Astrocyte of the spinal cord (primary cell): ENCODE measurements around the gene SLC22A15.
A peak's percentile ranks its signal among the peaks of the same experiment; 100 is the strongest.

ENCODE experiments used
- DNase-seq: peaks from one replicate; pipeline ENCODE4 v3.0.0; 2011; ENCODE audit warnings: low read depth, low spot score
- H3K4me3 ChIP-seq: 2 replicates; pipeline ENCODE4 v1.5.1; 2011; ENCODE audit warnings: low read depth, mild to moderate bottlenecking, low read length, moderate library complexity
- CTCF ChIP-seq: IDR thresholded peaks from 2 replicates; pipeline ENCODE4 v1.5.1; 2012; ENCODE audit warnings: low read depth, mild to moderate bottlenecking, low read length, inconsistent platforms
- in situ Hi-C: cut with HindIII; loops from 2 replicates; pipeline ENCODE4 v1.10.0; 2017; ENCODE audit warnings: low sequenced_read_pairs

The SLC22A15 gene

GRCh38 chr1:116062201-116062600, 85.9 kb downstream of the SLC22A15 start:
- H3K4me3 ChIP-seq: no peak overlapping the region
- no peak for DNase-seq
- in situ Hi-C loops: no loop called here
- no peak for TF ChIP-seq CTCF

GRCh38 chr1:116064616-116065015, 88.3 kb downstream of the SLC22A15 start:
- no peak overlapping the region for H3K4me3 ChIP-seq
- in situ Hi-C loops: no loop called here
- no peak for DNase-seq
- TF ChIP-seq CTCF: no peak

- in situ Hi-C loops: no loop called here
- H3K4me3 ChIP-seq: no peak overlapping the region
- peak; percentile 76 for DNase-seq
- TF ChIP-seq CTCF: no peak
These were observed 90.7 kb downstream of the SLC22A15 start for GRCh38 chr1:116066868-116067565.

DNA sequence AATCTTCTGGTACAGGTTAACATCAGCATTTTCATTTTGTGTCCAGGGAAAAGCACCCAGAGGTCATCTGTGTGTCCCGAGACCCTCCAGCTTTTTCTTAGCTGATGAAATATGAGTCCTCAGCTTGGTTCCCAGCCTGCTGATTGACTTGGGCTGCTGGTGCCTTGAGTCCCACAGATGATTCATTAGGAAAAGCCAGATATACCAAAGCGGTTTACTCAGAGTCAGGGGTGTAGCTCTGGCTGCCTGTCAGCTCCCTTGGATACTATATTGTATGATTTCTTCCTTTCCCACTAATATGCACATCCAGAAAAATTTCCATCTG, 91.2 kb downstream of the SLC22A15 start:
- DNase-seq: peak; percentile 74
- TF ChIP-seq CTCF: no peak
- in situ Hi-C loops: no loop called here
- H3K4me3 ChIP-seq: no peak overlapping the region

GRCh38 chr1:116075575-116075974, 99.3 kb downstream of the SLC22A15 start:
- no peak for DNase-seq
- H3K4me3 ChIP-seq: no peak overlapping the region
- in situ Hi-C loops: no loop called here
- TF ChIP-seq CTCF: no peak

DNA sequence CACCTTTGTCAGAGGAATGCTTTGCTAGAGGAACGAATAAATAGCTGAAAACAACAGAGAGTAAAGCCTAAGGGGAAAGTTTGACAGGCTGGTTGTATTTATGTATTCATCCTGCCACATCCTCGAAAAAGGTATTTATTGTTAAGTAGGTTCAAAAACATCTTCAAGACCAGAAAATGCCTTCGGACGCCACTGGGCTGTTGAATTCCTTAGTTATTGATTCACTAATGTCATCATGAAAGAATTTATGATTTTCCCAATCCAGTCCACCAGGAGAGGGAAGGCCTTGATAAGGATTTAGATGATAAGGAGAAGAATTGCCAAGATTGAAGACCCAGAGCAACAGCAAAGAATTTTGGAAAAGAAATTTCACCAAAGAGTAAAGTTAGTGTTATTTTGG, 99.7 kb downstream of the SLC22A15 start:
- TF ChIP-seq CTCF: no peak
- H3K4me3 ChIP-seq: no peak overlapping the region
- in situ Hi-C loops: no loop called here
- no peak for DNase-seq

GRCh38 chr1:116076831-116077230, 100.5 kb downstream of the SLC22A15 start:
- DNase-seq: no peak
- TF ChIP-seq CTCF: no peak
- no peak overlapping the region for H3K4me3 ChIP-seq
- in situ Hi-C loops: no loop called here
